B cell (primary cell): ENCODE measurements around the gene LHX4. TPM values are rescaled to one million over a fixed set of nuclear protein-coding genes. Genes with fewer than 3 reads are reported as not detected.
"Not testable (repeated sequence)": the region's sequence is repeated elsewhere in the genome, so short reads cannot be mapped to it uniquely, and the experiment has no call there.

Experiments used
- ATAC-seq: fragments of 200-7000 bp; cut with Tn5 transposase; one replicate; pipeline ENCODE4 v1.10.0; 2021; ENCODE audit warnings: low read depth, mild to moderate bottlenecking, moderate number of reproducible peaks, moderate library complexity
- CTCF ChIA-PET: fragments of 350-600 bp; sonication (Branson Sonifier 250); formaldehyde crosslinking; loops from one replicate; lab custom pipeline; 2021; ENCODE audit warnings: antibody characterized with exemption, inconsistent platforms; lab: Charles Lee
- POLR2A ChIA-PET: fragments of 350-600 bp; sonication (Branson Sonifier 250); formaldehyde crosslinking; loops from one replicate; lab custom pipeline; 2021; ENCODE audit warnings: antibody characterized with exemption; lab: Charles Lee
- DNase-seq: peaks from one replicate; pipeline ENCODE4 v3.0.0; 2013
- H2AFZ ChIP-seq: 2 replicates; pipeline ENCODE4 v1.6.1; 2012; ENCODE audit warnings: mild to moderate bottlenecking, low read depth, low read length; ENCODE audit not compliant: insufficient read depth, poor library complexity, severe bottlenecking
- H3K27ac ChIP-seq, 2 donors: 1 replicate in 1 of 2; 2 replicates in 1 of 2; pipeline ENCODE4 v1.5.1; 2012 to 2013; ENCODE audit warnings: low read length in 2 of 2, mild to moderate bottlenecking in 2 of 2, moderate library complexity in 1 of 2
- H3K27me3 ChIP-seq, 4 experiments: fragments of 200-600 bp in 1 of 4; sonication (generic) in 1 of 4; replicated peaks in 1 of 4; 1 replicate in 2 of 4; 2 replicates in 2 of 4; pipeline versions ENCODE4 v1.6.1 to v1.7.0; 2013 to 2016; ENCODE audit warnings: low read length in 3 of 4, mild to moderate bottlenecking in 2 of 4, mixed read lengths in 1 of 4, moderate library complexity in 1 of 4; ENCODE audit not compliant: insufficient read depth in 4 of 4, control insufficient read depth in 3 of 4; ENCODE audit errors: control extremely low read depth in 1 of 4
- H3K36me3 ChIP-seq, 2 experiments: replicated peaks in 1 of 2; 1 replicate in 1 of 2; 2 replicates in 1 of 2; pipeline versions ENCODE4 v1.6.1 to v1.7.1; 2013; ENCODE audit warnings: low read length in 1 of 2; ENCODE audit not compliant: insufficient read depth in 2 of 2, control insufficient read depth in 1 of 2; ENCODE audit errors: control extremely low read depth in 1 of 2, extremely low read depth in 1 of 2
- H3K4me1 ChIP-seq, 2 donors: fragments of 200-600 bp in 1 of 2; sonication (generic) in 1 of 2; 1 replicate in 1 of 2; 2 replicates in 1 of 2; pipeline versions ENCODE4 v1.5.1 to v1.6.1; 2013 to 2017; ENCODE audit warnings: low read length in 2 of 2; ENCODE audit not compliant: control insufficient read depth in 2 of 2, insufficient read depth in 2 of 2
- H3K4me2 ChIP-seq: replicated peaks from 2 replicates; pipeline ENCODE3; 2012; ENCODE audit warnings: mild to moderate bottlenecking, low read depth, low read length; ENCODE audit not compliant: poor library complexity, severe bottlenecking
- H3K4me3 ChIP-seq, 5 experiments: fragments of 200-600 bp in 1 of 5; sonication (generic) in 1 of 5; 1 replicate in 3 of 5; 2 replicates in 2 of 5; pipeline versions ENCODE4 v1.5.1 to v1.7.0; 2011 to 2016; ENCODE audit warnings: low read length in 4 of 5, mild to moderate bottlenecking in 4 of 5, low read depth in 2 of 5, control low read depth in 1 of 5, moderate library complexity in 1 of 5; ENCODE audit not compliant: insufficient read depth in 1 of 5; ENCODE audit errors: control extremely low read depth in 1 of 5, extremely low read depth in 1 of 5
- H3K79me2 ChIP-seq: fragments of 200-600 bp; sonication (generic); one replicate; pipeline ENCODE4 v1.6.0; 2016; ENCODE audit warnings: low read length; ENCODE audit not compliant: control insufficient read depth, insufficient read depth
- H3K9ac ChIP-seq: fragments of 200-600 bp; sonication (generic); 2 replicates; pipeline ENCODE4 v1.6.1; 2017; ENCODE audit warnings: mild to moderate bottlenecking, low read length, moderate library complexity
- H3K9me3 ChIP-seq, 3 donors: one replicate each; pipeline versions ENCODE4 v1.6.1 to v1.7.1; 2013; ENCODE audit warnings: low read length in 2 of 3; ENCODE audit not compliant: control insufficient read depth in 2 of 3, insufficient read depth in 1 of 3; ENCODE audit errors: control extremely low read depth in 1 of 3
- H4K20me1 ChIP-seq: 2 replicates; pipeline ENCODE4 v1.6.0; 2012; ENCODE audit warnings: mild to moderate bottlenecking, low read length; ENCODE audit not compliant: insufficient read depth, control insufficient read depth, poor library complexity, severe bottlenecking
- H3K27ac Mint-ChIP-seq: one replicate; pipeline ENCODE4 v1.8.0; 2021; ENCODE audit warnings: mixed read lengths
- H3K27me3 Mint-ChIP-seq: one replicate; pipeline ENCODE4 v1.8.0; 2021; ENCODE audit warnings: mixed read lengths
- H3K4me1 Mint-ChIP-seq: one replicate; pipeline ENCODE4 v1.8.0; 2021; ENCODE audit warnings: mixed read lengths
- H3K4me3 Mint-ChIP-seq: one replicate; pipeline ENCODE4 v1.8.0; 2021; ENCODE audit warnings: mixed read lengths
- H3K9me3 Mint-ChIP-seq: one replicate; pipeline ENCODE4 v1.8.0; 2022; ENCODE audit warnings: mixed read lengths; ENCODE audit not compliant: insufficient read depth
- CTCF ChIP-seq: fragments of 200-600 bp; IDR thresholded peaks from one replicate; pipeline ENCODE4 v1.8.0; 2022; ENCODE audit warnings: antibody characterized with exemption, mild to moderate bottlenecking
- EZH2 ChIP-seq: IDR thresholded peaks from 2 replicates; pipeline ENCODE4 v1.6.1; 2012; ENCODE audit warnings: borderline replicate concordance, low read depth, mild to moderate bottlenecking, moderate library complexity, low read length; ENCODE audit not compliant: insufficient read depth, poor library complexity, severe bottlenecking
- WGBS: methylation state at CpG from one replicate; pipeline ENCODE4 v1.1.5; 2013; ENCODE audit warnings: missing lambda C conversion rate; ENCODE audit not compliant: insufficient coverage; 5-methylcytosine and 5-hydroxymethylcytosine counted together
- intact Hi-C: fragments of 100-400 bp; cut with micrococcal nuclease; formaldehyde crosslinking; loops from one replicate; pipeline ENCODE4 v1.10.0; 2022
- polyA plus RNA-seq: library from polyadenylated mRNA; depleted of rRNA; stranded (reverse); fragments of >200 nt; gene quantifications from 2 replicates; pipeline ENCODE4 v1.2.3, GENCODE V29; 2012
- total RNA-seq, 2 donors: library from RNA; stranded (reverse); fragments of 120-200 nt in 1 of 2; gene quantifications; 1 replicate in 1 of 2; 2 replicates in 1 of 2; pipeline versions ENCODE4 v1.2.3 to v1.2.4, GENCODE V29; 2013 to 2022

LHX4 gene
- total and polyA plus RNA-seq, 2 donors (not counting 1 experiment from before 2014, with no cell fraction given), result not detected

DNA sequence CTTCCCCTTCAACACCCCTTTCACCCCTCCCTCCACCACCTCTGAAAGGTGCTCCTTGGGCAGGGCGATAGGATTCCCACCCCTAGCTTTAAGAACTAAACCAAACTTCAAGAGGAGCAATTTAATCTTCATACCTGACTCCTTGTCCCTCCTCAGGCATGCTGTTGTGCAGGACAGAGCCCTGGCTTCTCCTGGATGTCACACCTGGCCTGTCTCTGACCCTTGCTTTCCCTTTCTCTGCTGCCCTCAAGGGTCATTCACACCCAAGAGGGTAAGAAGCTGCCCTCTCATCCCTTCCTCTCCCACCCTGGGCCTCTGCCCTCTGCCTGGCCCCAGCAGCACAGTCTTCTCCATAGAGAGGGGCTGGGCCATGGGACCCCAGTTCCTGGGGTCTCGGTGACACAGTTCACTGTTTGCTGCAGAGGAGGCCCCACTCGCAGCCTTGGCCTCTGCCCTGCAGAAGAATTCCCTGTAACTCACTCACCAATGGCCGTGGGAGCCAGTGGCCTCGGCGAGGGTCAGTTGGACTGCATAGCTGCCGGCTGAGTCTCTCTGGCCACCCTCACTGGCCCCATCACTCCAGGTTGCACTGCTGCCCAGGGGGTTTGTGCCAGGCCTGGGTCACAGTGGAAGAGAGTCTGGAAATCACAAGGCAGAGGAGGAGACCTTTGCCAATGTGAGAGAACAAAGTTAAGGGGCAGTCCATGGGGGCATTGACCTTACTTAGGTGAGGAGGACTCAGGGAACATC, 28.4 kb upstream of the LHX4 start:
- no peaks in the 10 kb centered on the region for H3K27me3 Mint-ChIP-seq
- ChIA-PET POLR2A (no interaction called here), CTCF (interaction anchor here (1.9 kb wide), 1 partner anchor 22 kb away, joined by 4 read pairs; no protein-coding TSS in a partner anchor)
- H3K4me3 Mint-ChIP-seq, result no peak overlapping the region
- Histone ChIP-seq H3K79me2 (no peaks in the 10 kb centered on the region), H3K4me3 (no peak overlapping the region), H3K36me3 (no peaks in the 10 kb centered on the region), H3K4me1 (no peaks in the 10 kb centered on the region), H4K20me1 (no peaks in the 10 kb centered on the region), H3K27ac (no peak overlapping the region), H3K27me3 (no peaks in the 10 kb centered on the region), H2AFZ (no peak overlapping the region), H3K4me2 (no peak overlapping the region), H3K9me3 (no peaks in the 10 kb centered on the region), H3K9ac (no peak overlapping the region)
- TF ChIP-seq CTCF (no peak), EZH2 (no peak)
- H3K4me1 Mint-ChIP-seq, result no peaks in the 10 kb centered on the region
- no peak for ATAC-seq
- no peak overlapping the region for H3K27ac Mint-ChIP-seq
- WGBS, result 95% methylated on average over 7 of the region's 7 CpGs
- DNase-seq, result no peak
- intact Hi-C loops, result no loop called here
- no peaks in the 10 kb centered on the region for H3K9me3 Mint-ChIP-seq

- H3K27ac Mint-ChIP-seq, H3K4me3 Mint-ChIP-seq, CTCF ChIA-PET, H3K4me3 ChIP-seq, H3K9me3 Mint-ChIP-seq, H3K9ac ChIP-seq, ATAC-seq, H4K20me1 ChIP-seq, H3K27me3 ChIP-seq, H3K4me2 ChIP-seq, H3K4me1 Mint-ChIP-seq, H3K79me2 ChIP-seq, H3K27ac ChIP-seq, POLR2A ChIA-PET, H3K36me3 ChIP-seq, DNase-seq, H3K4me1 ChIP-seq, H3K27me3 Mint-ChIP-seq, intact Hi-C loops, H2AFZ ChIP-seq, H3K9me3 ChIP-seq: not testable (repeated sequence)
- 100% methylated on average over 1 of the region's 5 CpGs for WGBS
Measured at GRCh38 chr1:180202588-180202987, 27.5 kb upstream of the LHX4 start.
